Measurements from ENCODE around the gene FCHSD2.
"Not testable (repeated sequence)": the region's sequence is repeated elsewhere in the genome, so short reads cannot be mapped to it uniquely, and the experiment has no call there.

FCHSD2 gene

GRCh38 chr11:72925656-72926055, 216.5 kb downstream of the FCHSD2 start:
- no peaks in the 10 kb centered on the region for H3K36me3 ChIP-seq (ENCODE audit: insufficient read depth, insufficient read length, low read length)
- H3K4me3 ChIP-seq (ENCODE audit: insufficient read length, low read depth) = no peak overlapping the region
- TF ChIP-seq SUZ12 (IDR thresholded peaks at IDR 0.05; ENCODE audit: extremely low read depth, insufficient read depth, insufficient read length) = no peak
- TF ChIP-seq ZNF274 (IDR thresholded peaks at IDR 0.05; ENCODE audit: low read depth, low read length) = no peak
- no peak for DNase-seq (ENCODE audit: low read depth, low spot score)
- no peaks in the 10 kb centered on the region for H3K4me1 ChIP-seq (ENCODE audit: insufficient read depth, insufficient read length)
- no peak overlapping the region for H3K9ac ChIP-seq (ENCODE audit: insufficient read length, low read depth)
- no peaks in the 10 kb centered on the region for H3K9me3 ChIP-seq (ENCODE audit: insufficient read depth, low read length)
- no peaks in the 10 kb centered on the region for H3K27me3 ChIP-seq (ENCODE audit: insufficient read depth, insufficient read length)

DNA sequence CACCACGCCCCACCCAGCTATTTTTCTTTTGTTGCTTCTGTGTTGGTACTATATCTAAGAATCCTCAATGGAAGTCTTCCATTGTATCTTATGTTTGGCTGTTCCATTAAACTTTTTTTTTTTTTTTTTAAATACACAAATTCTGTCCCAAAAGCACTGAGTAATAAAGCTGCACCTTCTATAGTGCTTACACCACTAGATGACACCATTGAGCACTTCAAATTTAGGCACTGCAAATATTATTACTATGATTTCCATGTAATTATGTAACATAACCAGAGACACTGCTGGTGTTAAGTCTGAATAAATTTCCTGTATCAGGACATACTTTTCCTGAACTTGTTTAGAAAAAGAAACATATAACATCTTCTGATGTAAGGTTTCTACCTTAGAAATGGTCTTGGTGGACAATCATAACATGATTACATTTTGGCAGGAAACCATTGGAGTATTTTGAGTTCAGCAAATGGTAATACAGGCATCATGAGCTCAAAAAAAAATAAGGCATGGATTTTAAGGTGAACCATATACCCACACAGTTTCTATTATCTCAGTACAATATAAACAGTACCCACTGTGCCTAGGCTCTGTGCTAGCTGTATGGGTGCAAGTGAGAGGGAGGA, 217.4 kb downstream of the FCHSD2 start:
- H3K27me3 ChIP-seq (ENCODE audit: insufficient read depth, insufficient read length) = no peaks in the 10 kb centered on the region
- TF ChIP-seq YY1 (IDR thresholded peaks at IDR 0.05; ENCODE audit: insufficient read depth, insufficient read length) = no peak
- no peak for TF ChIP-seq SUZ12 (IDR thresholded peaks at IDR 0.05; ENCODE audit: extremely low read depth, insufficient read depth, insufficient read length)
- no peak for TF ChIP-seq ZNF274 (IDR thresholded peaks at IDR 0.05; ENCODE audit: low read depth, low read length)
- H3K4me3 ChIP-seq (ENCODE audit: insufficient read length, low read depth) = no peak overlapping the region
- no peaks in the 10 kb centered on the region for H3K4me1 ChIP-seq (ENCODE audit: insufficient read depth, insufficient read length)
- DNase-seq (ENCODE audit: low read depth, low spot score) = no peak
- H3K36me3 ChIP-seq (ENCODE audit: insufficient read depth, insufficient read length, low read length) = no peaks in the 10 kb centered on the region
- no peak overlapping the region for H3K9ac ChIP-seq (ENCODE audit: insufficient read length, low read depth)
- no peaks in the 10 kb centered on the region for H3K9me3 ChIP-seq (ENCODE audit: insufficient read depth, low read length)

DNA sequence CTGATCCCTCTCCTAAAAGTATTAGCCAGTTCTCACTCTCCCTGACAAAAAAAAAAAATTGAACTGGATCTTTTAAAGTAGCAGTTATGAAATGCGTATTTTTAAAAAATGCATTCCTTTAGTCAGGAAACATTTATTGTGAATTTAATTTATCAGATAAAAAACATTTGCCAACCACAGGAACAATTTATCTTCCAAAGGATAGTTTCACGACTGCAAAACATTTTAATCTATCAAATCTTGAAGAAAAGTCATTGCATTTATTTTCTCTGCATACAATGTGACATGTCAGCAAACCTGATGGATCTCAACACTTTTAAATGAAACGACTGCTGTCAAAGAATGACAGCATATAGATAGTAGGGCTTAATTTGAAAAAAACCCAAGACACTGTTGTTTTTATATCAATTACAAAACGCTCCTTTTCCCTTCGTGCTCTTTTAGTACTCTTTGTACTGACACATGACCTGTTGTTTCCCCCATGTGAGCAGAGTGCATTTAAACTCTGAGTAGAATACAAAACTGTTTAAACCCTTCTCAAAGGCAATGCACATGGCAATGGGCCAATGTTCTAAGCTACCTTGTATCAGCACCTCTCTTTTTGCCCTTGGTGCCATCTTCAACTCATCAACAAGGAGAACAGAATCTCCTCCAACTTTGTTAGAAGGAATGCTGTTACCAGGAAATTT, 220.9 kb downstream of the FCHSD2 start:
- TF ChIP-seq SUZ12 (IDR thresholded peaks at IDR 0.05; ENCODE audit: extremely low read depth, insufficient read depth, insufficient read length) = no peak
- no peak for TF ChIP-seq YY1 (IDR thresholded peaks at IDR 0.05; ENCODE audit: insufficient read depth, insufficient read length)
- no peak for TF ChIP-seq ZNF274 (IDR thresholded peaks at IDR 0.05; ENCODE audit: low read depth, low read length)
- H3K27me3 ChIP-seq (ENCODE audit: insufficient read depth, insufficient read length) = no peaks in the 10 kb centered on the region
- H3K4me3 ChIP-seq (ENCODE audit: insufficient read length, low read depth) = no peak overlapping the region
- H3K36me3 ChIP-seq (ENCODE audit: insufficient read depth, insufficient read length, low read length) = no peaks in the 10 kb centered on the region
- H3K4me1 ChIP-seq (ENCODE audit: insufficient read depth, insufficient read length) = no peaks in the 10 kb centered on the region
- no peak overlapping the region for H3K9ac ChIP-seq (ENCODE audit: insufficient read length, low read depth)
- H3K9me3 ChIP-seq (ENCODE audit: insufficient read depth, low read length) = no peaks in the 10 kb centered on the region
- DNase-seq (ENCODE audit: low read depth, low spot score) = no peak

- no peaks in the 10 kb centered on the region for H3K9me3 ChIP-seq (ENCODE audit: insufficient read depth, low read length)
- H3K4me1 ChIP-seq (ENCODE audit: insufficient read depth, insufficient read length) = no peaks in the 10 kb centered on the region
- H3K4me3 ChIP-seq (ENCODE audit: insufficient read length, low read depth) = no peak overlapping the region
- no peaks in the 10 kb centered on the region for H3K36me3 ChIP-seq (ENCODE audit: insufficient read depth, insufficient read length, low read length)
- no peaks in the 10 kb centered on the region for H3K27me3 ChIP-seq (ENCODE audit: insufficient read depth, insufficient read length)
- no peak for DNase-seq (ENCODE audit: low read depth, low spot score)
- TF ChIP-seq ZNF274 (IDR thresholded peaks at IDR 0.05; ENCODE audit: low read depth, low read length) (no peak), SUZ12 (IDR thresholded peaks at IDR 0.05; ENCODE audit: extremely low read depth, insufficient read depth, insufficient read length) (no peak), YY1 (IDR thresholded peaks at IDR 0.05; ENCODE audit: insufficient read depth, insufficient read length) (no peak)
- no peak overlapping the region for H3K9ac ChIP-seq (ENCODE audit: insufficient read length, low read depth)
Observed at GRCh38 chr11:72920001-72920400, 222.1 kb downstream of the FCHSD2 start.

GRCh38 chr11:72918851-72919250, 223.3 kb downstream of the FCHSD2 start:
- H3K4me1 ChIP-seq (ENCODE audit: insufficient read depth, insufficient read length) = no peaks in the 10 kb centered on the region
- no peak overlapping the region for H3K9ac ChIP-seq (ENCODE audit: insufficient read length, low read depth)
- no peak for DNase-seq (ENCODE audit: low read depth, low spot score)
- no peaks in the 10 kb centered on the region for H3K36me3 ChIP-seq (ENCODE audit: insufficient read depth, insufficient read length, low read length)
- H3K4me3 ChIP-seq (ENCODE audit: insufficient read length, low read depth) = no peak overlapping the region
- H3K9me3 ChIP-seq (ENCODE audit: insufficient read depth, low read length) = no peaks in the 10 kb centered on the region
- no peaks in the 10 kb centered on the region for H3K27me3 ChIP-seq (ENCODE audit: insufficient read depth, insufficient read length)
- no peak for TF ChIP-seq SUZ12 (IDR thresholded peaks at IDR 0.05; ENCODE audit: extremely low read depth, insufficient read depth, insufficient read length)
- TF ChIP-seq YY1 (IDR thresholded peaks at IDR 0.05; ENCODE audit: insufficient read depth, insufficient read length) = no peak
- TF ChIP-seq ZNF274 (IDR thresholded peaks at IDR 0.05; ENCODE audit: low read depth, low read length) = no peak

- Histone ChIP-seq H3K9ac (ENCODE audit: insufficient read length, low read depth) (no peak overlapping the region), H3K4me3 (ENCODE audit: insufficient read length, low read depth) (no peak overlapping the region), H3K9me3 (ENCODE audit: insufficient read depth, low read length) (peaks cover 23% of the 10 kb centered on the region; the same call in 1 of the 2 replicates), H3K4me1 (ENCODE audit: insufficient read depth, insufficient read length) (no peaks in the 10 kb centered on the region), H3K36me3 (ENCODE audit: insufficient read depth, insufficient read length, low read length) (no peaks in the 10 kb centered on the region), H3K27me3 (ENCODE audit: insufficient read depth, insufficient read length) (no peaks in the 10 kb centered on the region)
- DNase-seq (ENCODE audit: low read depth, low spot score) = no peak
- TF ChIP-seq ZNF274 (IDR thresholded peaks at IDR 0.05; ENCODE audit: low read depth, low read length) = no peak
- no peak for TF ChIP-seq SUZ12 (IDR thresholded peaks at IDR 0.05; ENCODE audit: extremely low read depth, insufficient read depth, insufficient read length)
- TF ChIP-seq YY1 (IDR thresholded peaks at IDR 0.05; ENCODE audit: insufficient read depth, insufficient read length) = no peak
Observed at GRCh38 chr11:72912253-72912652, 229.9 kb downstream of the FCHSD2 start.

GRCh38 chr11:72909558-72910388, 232.3 kb downstream of the FCHSD2 start:
- not testable (repeated sequence) for H3K9ac ChIP-seq (ENCODE audit: insufficient read length, low read depth); H3K4me3 ChIP-seq (ENCODE audit: insufficient read length, low read depth); H3K4me1 ChIP-seq (ENCODE audit: insufficient read depth, insufficient read length); H3K36me3 ChIP-seq (ENCODE audit: insufficient read depth, insufficient read length, low read length); H3K27me3 ChIP-seq (ENCODE audit: insufficient read depth, insufficient read length); DNase-seq (ENCODE audit: low read depth, low spot score)
- H3K9me3 ChIP-seq (ENCODE audit: insufficient read depth, low read length) = peaks cover 23% of the 10 kb centered on the region; the same call in 1 of the 2 replicates

Measured in NT2/D1 (cell line).